ENCODE measurements around the gene DTL.

GRCh38 chr1:212078826-212079225 lies 43.3 kb downstream of the DTL start:
- TF ChIP-seq CTCF (IDR thresholded peaks at IDR 0.05): no peak
- no peak for TF ChIP-seq POLR2A (IDR thresholded peaks at IDR 0.05)
